Measurements from ENCODE around the gene NOX5.
"Not testable (repeated sequence)": the region's sequence is repeated elsewhere in the genome, so short reads cannot be mapped to it uniquely, and the experiment has no call there.

Gene NOX5

DNA sequence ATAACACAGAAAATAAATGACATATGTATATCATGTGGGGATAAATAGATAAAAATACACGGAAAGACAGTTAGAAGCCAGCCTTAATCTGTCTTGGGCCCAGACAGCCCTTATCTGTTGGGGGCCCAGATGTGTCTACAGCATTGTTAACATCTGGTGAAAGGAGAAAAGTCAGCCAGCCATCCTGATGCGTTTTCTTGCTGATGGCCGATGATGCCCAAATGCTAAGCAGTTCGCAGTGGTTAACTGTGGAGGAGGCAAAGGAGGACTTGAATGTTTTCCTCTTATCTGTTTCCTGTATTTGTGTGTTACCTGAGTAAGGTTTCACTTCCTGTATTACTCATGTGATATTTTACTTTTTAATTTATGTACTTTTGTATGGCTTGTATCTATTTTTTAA is 46.2 kb downstream of the NOX5 start:
- DNase-seq: peak in 1 of 2 donors; percentile 11

DNA sequence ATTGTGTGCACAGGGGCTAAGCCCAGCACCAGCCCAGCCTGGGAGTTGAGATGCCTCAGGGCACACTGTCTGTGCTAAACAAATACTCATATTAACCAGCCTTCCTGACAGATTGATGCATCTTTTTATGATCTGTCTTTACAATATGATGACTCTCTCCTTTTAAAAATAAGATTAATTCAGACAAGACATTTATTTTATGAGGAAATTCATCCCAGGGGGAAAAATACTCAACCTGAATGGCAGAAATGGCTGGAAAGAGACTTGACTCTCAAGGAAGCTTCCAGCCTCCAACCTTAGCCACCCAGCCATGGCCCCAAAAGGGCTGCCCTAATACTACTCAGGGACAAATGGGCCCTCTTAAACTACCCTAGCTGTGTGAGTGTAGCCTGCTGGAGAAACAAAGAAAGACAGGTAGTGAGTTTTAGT is 46.9 kb downstream of the NOX5 start:
- no peak for DNase-seq

DNA sequence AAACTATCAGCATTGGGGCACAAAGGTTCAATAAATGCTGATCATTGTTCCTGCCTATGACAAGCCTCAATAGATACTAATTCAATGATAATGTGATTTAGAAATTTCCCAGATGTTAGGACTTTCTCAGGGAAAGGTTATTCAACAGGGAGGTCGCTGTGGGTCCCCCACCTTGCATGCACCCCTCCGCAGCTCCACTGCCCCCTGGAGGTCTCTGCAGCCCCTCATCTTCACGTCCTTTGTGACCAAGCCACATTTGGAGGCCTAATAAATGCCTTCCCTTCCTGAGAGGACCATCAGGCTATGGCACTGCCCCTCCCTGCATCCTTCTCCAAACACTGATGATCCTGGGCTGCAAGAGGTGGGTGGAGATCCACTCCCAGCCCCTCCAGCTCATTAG is 50.2 kb downstream of the NOX5 start:
- DNase-seq: no peak

DNA sequence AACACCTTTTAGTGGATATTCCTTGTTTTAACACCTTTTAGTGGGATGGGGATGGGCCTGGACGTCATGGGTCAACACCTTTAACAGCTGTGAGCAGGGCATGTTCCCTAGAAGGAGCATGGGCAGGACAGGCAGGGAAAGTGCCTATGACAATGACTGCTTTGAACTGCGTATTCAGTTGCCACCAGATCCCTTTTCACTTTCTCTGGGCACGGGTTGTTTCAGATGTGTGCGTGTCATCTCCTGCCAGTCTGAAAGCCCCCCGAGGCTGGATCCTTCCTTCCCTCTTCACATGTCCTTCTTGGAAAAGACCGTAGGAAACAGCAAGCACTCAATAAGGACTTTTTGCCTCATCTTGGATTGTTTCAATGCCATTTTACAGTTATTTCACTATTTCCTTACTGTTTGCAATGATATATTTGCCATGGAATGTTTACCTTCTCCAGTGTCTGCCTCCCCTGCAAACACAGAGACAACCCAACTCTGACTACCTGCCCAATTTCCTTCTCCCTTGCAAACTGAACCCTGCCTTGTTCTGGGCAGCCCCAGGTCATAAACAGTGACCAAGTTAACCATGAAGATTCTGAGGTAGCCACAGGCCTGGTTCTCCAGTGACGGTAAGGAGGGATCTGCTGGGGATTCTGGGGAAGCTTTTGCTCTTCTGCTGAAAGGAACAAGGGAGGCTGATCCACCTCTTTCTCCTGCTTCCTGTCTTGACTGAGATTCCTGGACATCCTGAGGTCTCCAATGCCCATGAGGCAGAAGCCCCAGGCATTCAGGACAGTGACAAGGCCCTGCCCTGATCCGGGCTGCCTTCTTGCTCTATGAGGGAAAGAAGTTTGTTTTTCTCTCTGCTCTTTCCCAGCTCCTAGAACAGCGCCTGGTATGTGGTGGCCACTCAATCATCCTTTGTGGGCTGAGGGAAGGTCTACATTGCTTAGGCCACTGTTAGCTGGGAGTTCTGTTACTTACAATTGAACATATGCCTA is 51.8 kb downstream of the NOX5 start:
- no peak for DNase-seq

- DNase-seq: no peak
These were observed 52.8 kb downstream of the NOX5 start for GRCh38 chr15:69067296-69067695.

DNA sequence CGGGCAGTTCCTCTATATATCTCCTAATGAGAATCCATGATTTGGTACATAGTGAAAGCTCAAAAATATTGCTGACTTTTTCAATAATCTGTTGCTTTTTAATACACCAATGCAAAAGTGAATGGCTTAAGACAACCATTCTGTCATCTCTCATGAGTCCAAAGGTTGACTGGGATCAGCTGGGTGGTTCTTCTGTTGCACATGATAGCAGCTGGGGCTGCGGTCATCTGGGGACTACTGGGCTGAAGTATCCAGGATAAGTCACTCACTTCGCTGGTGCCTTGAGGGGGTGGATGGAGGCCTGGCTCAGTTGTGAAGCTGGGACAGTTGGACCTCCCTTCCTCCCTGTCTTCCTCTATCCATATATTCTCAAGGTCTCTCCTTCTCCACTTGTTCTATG is 53.7 kb downstream of the NOX5 start:
- no peak for DNase-seq

DNA sequence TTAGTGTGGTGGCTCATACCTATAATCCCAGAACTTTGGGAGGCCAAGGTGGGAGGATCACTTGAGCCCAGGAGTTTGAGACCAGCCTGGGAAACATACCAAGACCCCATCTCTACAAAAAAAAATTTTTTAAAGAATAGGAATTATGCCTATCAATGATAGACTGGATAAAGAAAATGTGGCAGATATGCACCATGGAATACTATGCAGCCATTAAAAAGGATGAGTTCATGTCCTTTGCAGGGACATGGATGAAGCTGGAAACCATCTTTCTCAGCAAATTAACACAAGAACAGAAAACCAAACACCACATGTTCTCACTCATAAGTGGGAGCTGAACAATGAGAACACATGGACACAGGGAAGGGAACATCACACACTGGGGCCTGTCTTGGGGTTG is 54.8 kb downstream of the NOX5 start:
- not testable (repeated sequence) for DNase-seq

DNA sequence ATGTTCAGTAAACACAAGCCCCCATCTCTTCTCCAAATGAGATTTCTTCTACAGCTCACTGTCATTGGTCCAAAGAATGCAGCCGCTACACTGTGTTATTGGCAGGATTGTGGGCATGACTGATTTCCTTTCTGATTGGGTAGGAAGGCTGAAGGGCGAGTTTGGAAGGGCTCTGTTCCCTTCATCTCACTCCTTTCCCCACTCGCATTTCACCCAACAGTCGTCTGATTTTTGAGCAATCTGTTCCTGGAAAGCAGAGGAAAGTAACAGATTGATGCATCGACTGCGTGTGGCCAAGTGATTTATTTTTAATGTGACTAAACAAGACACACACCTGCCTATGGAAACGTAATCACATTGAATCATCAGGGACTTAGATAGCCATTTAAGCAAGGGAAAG is 55.5 kb downstream of the NOX5 start:
- DNase-seq: no peak

- no peak for DNase-seq
These were observed 55.9 kb downstream of the NOX5 start for GRCh38 chr15:69070396-69070795.

DNA sequence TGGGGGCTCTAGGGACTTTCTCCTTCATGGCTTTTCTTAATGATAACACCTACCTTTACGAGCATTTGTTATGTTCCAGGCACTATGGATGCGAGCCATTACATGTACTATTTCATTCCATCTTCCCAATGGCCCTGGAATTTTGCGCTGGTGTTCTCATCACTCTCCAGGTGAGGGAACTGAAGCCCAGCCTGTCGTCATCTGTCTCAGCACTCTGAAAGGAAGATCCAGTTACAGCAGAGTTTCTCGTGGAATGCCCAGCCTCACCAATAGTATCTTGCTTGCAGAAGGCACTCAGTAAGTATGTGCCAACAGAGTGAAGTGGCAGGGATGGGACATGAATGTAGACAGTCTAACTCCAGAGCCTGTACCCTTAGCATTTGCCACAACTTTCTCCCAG is 56.8 kb downstream of the NOX5 start:
- no peak for DNase-seq

GRCh38 chr15:69072906-69073305 is 58.4 kb downstream of the NOX5 start:
- DNase-seq: no peak

- DNase-seq: no peak
These were observed 59.7 kb downstream of the NOX5 start for GRCh38 chr15:69074001-69074842.

- DNase-seq: no peak
These were observed 60.3 kb downstream of the NOX5 start for GRCh38 chr15:69074843-69075224.

DNA sequence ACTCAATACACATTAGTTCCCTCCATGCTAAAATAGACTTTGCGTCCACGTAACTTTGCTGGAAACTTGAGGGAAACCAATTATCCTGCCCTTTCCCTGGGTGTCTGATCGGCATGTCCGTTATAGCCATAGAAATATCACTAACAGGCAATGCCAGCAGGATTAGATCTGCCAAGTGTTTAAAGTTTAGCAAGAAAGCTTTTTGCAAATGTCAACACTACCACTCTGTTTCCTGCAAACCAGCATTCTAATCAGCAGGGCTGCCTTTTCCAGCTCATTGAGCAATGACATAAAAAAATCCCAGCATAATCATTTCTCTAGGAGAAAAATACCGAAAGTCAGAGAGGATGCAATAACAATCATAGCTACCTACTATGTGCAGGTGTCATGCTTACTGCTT is 60.9 kb downstream of the NOX5 start:
- no peak for DNase-seq

GRCh38 chr15:69076756-69077155 is 62.3 kb downstream of the NOX5 start:
- no peak for DNase-seq

DNA sequence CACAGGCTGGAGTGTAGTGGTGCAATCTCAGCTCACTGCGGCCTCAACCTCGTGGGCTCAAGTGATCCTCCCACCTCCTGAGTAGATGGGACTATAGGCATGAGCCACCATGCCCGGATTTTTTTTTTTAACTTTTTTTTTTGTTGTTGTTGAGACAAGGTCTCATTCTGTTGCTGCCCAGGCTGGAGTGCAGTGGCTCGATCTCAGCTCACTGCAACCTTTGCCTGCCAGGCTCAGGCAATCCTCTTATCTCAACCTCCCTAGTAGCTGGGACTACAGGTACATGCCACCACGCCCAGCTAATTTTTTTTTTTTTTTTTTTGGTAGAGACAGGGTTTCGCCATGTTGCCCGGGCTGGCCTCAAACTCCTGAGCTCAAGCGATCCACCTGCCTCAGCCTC is 64.1 kb downstream of the NOX5 start:
- DNase-seq: no peak

- DNase-seq: no peak
These were observed 66.1 kb downstream of the NOX5 start for GRCh38 chr15:69080295-69081248.

DNA sequence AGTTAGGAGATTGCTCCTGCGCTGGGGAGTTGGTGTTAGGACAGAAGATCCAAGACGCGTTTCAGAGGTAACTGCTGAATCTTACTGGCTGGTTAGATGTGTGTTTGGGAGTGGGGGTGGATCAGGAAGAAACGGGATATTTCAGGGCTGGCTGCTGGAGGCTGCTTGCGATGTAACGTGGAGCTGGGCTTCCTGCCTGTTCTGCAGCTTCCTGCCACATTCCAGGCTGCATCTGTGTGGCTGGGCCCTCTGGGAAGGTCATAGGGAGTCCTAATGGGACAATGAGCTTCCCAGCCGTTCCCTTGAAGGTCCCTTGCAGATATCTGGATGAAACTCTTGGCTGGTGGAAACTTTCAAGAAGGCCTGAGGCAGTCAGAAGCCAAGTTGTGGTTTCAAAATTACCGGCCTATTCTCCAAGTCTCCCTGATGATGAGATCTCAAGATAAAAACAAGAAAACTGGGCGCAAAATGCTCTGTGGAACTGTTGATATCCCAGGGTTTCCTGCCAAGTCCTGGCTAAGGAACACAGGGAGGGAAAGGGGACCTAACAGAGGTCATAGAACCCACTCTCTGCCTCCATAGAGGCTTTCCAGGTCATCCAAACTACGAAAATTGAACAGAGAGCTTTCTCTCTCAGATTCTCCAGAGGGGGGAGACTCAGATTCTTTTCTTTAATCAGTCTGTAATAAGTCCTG is 67.0 kb downstream of the NOX5 start:
- no peak for DNase-seq

- DNase-seq: no peak
These were observed 67.6 kb downstream of the NOX5 start for GRCh38 chr15:69082021-69082502.

DNA sequence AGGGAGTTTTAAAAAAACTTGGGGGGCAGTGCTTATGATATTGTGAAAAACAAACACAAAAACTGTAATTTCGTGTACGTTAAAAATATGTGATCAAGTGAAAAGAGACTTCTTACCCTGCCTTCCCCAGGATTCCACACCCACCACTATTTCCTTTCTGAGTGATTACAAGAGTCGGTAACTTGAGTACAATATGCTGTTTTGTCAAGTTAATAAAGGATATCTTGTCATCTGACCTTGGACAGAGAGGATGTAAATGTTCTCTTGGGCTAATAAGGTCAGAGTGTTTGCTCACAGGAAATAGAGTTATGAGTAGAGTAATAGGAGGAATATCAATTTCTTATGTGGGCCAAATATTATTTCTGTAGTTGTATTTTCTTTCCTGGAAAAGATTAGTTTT is 68.1 kb downstream of the NOX5 start:
- no peak for DNase-seq

DNA sequence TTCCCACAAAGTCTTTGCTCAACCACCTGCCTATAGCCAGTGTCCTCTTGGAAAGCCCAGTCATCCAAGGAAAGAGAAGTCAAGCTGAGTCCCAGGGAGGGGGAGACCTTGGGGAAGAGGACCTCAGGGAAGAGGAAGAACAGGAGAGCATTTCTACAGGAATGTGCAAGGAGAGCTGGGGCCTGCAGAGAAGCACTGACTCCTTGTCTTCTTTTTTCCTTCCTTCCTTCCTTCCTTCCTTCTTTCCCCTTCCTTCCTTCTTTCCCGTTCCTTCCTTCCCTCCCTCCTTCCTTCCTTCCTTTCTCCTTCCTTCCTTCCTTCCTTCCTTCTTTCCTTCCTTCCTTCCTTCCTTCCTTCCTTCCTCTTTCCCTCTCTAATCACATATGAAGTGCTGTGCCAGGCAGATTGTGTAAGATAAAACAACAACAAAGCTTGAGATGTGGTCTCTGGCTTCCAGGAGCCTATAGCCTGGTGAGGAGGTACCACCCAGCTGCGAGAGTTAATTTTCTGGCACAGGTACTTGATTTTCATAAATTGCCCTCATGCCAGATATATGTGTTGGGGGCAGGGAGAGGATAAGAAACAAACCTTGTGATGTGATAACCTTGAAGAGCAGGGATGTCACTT is 70.0 kb downstream of the NOX5 start:
- DNase-seq: no peak

Measured in activated CD4-positive, alpha-beta T cell treated with anti-CD3 and anti-CD28 coated beads for 4 hours (primary cell).